ENCODE data around the gene FAM222B. TPM values are rescaled to one million over a fixed set of nuclear protein-coding genes. Genes with fewer than 3 reads are reported as not detected.
"Not testable (repeated sequence)": the region's sequence is repeated elsewhere in the genome, so short reads cannot be mapped to it uniquely, and the experiment has no call there.

FAM222B gene
- total and polyA plus RNA-seq, 12 donors, result 4.9 to 18.3 (median 13.4) TPM

DNA sequence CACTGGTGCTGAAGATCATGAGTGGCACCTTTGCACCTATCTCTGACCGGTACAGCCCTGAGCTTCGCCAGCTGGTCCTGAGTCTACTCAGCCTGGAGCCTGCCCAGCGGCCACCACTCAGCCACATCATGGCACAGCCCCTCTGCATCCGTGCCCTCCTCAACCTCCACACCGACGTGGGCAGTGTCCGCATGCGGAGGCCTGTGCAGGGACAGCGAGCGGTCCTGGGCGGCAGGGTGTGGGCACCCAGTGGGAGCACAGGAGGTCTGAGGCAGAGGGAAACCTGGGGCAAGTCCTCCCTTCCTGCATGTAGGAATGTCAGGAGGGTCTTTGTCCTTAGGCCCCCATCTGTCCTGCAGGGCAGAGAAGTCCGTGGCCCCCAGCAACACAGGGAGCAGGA, 105.3 kb downstream of the FAM222B start:
- no peak for TF ChIP-seq POLR2A (IDR thresholded peaks at IDR 0.05)
- TF ChIP-seq, protein P1, sequence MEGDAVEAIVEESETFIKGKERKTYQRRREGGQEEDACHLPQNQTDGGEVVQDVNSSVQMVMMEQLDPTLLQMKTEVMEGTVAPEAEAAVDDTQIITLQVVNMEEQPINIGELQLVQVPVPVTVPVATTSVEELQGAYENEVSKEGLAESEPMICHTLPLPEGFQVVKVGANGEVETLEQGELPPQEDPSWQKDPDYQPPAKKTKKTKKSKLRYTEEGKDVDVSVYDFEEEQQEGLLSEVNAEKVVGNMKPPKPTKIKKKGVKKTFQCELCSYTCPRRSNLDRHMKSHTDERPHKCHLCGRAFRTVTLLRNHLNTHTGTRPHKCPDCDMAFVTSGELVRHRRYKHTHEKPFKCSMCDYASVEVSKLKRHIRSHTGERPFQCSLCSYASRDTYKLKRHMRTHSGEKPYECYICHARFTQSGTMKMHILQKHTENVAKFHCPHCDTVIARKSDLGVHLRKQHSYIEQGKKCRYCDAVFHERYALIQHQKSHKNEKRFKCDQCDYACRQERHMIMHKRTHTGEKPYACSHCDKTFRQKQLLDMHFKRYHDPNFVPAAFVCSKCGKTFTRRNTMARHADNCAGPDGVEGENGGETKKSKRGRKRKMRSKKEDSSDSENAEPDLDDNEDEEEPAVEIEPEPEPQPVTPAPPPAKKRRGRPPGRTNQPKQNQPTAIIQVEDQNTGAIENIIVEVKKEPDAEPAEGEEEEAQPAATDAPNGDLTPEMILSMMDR (IDR thresholded peaks at IDR 0.05), result no peak
- no peaks in the 10 kb centered on the region for H3K9me3 ChIP-seq (replicated peaks in 1 of 3)
- no peaks in the 10 kb centered on the region for H3K36me3 ChIP-seq (replicated peaks in 1 of 2)
- H3K27me3 ChIP-seq, result no peaks in the 10 kb centered on the region
- H3K4me1 ChIP-seq (replicated peaks in 1 of 2), result no peaks in the 10 kb centered on the region
- H3K27ac ChIP-seq, result no peak overlapping the region
- WGBS, 4 donors, result 94 to 98% (median 95%) methylated on average over 11 to 12 of the region's 12 CpGs
- DNase-seq, result no peak
- intact Hi-C loops (cut with DNase I), result no loop called here
- H3K4me3 ChIP-seq, result no peak overlapping the region

DNA sequence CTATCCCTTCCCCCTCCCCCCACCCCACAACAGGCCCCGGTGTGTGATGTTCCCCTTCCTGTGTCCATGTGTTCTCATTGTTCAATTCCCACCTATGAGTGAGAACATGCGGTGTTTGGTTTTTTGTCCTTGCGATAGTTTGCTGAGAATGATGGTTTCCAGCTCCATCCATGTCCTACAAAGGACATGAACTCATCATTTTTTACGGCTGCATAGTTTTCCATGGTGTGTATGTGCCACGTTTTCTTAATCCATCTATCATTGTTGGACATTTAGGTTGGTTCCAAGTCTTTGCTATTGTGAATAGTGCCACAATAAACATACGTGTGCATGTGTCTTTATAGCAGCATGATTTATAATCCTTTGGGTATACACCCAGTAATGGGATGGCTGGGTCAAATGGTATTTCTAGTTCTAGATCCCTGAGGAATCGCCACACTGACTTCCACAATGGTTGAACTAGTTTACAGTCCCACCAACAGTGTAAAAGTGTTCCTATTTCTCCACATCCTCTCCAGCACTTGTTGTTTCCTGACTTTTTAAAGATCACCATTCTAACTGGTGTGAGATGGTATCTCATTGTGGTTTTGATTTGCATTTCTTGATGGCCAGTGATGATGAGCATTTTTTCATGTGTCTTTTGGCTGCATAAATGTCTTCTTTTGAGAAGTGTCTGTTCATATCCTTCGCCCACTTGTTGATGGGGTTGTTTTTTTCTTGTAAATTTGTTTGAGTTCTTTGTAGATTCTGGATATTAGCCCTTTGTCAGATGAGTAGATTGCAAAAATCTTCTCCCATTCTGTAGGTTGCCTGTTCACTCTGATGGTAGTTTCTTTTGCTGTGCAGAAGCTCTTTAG, 106.4 kb downstream of the FAM222B start:
- not testable (repeated sequence) for H3K4me3 ChIP-seq, H3K27ac ChIP-seq
- 93 to 96% (median 93%) methylated on average over 4 to 7 of the region's 8 CpGs for WGBS, 4 donors

DNA sequence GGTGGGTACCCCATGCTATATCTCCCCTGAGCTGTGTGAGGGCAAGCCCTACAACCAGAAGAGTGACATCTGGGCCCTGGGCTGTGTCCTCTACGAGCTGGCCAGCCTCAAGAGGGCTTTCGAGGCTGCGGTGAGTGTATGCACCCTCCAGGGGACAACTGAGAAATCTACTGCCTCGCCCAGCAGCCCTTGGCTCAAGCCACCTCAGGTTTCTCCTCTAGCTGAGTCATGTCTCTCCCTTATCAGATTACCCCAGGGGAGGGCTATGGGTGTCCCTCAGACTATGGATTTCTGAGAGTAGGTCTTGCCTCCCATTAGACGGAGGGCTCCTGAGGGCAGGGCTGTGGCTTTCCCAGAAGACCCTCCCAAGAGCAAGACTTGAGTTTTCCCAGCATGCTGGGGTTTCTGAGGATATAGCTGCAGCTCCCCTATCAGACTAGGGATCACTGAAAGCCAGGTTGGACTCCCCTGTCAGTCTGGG, 107.3 kb downstream of the FAM222B start:
- intact Hi-C loops (cut with DNase I), result no loop called here
- 60 to 85% (median 71%) methylated on average over 4 to 5 of the region's 5 CpGs for WGBS, 4 donors
- no peaks in the 10 kb centered on the region for H3K9me3 ChIP-seq (replicated peaks in 1 of 3)
- no peaks in the 10 kb centered on the region for H3K27me3 ChIP-seq
- H3K36me3 ChIP-seq (replicated peaks in 1 of 2), result no peaks in the 10 kb centered on the region
- TF ChIP-seq, protein P1 (IDR thresholded peaks at IDR 0.05), result no peak
- no peak for TF ChIP-seq POLR2A (IDR thresholded peaks at IDR 0.05)
- no peaks in the 10 kb centered on the region for H3K4me1 ChIP-seq (replicated peaks in 1 of 2)
- no peak for DNase-seq
- no peak overlapping the region for H3K27ac ChIP-seq
- H3K4me3 ChIP-seq, result no peak overlapping the region

More for the DNA sequence above, 106.4 kb downstream of the FAM222B start:
- DNase-seq; intact Hi-C loops (cut with DNase I); H3K27me3 ChIP-seq; H3K9me3 ChIP-seq (replicated peaks in 1 of 3); H3K4me1 ChIP-seq (replicated peaks in 1 of 2); H3K36me3 ChIP-seq (replicated peaks in 1 of 2): not testable (repeated sequence)

DNA sequence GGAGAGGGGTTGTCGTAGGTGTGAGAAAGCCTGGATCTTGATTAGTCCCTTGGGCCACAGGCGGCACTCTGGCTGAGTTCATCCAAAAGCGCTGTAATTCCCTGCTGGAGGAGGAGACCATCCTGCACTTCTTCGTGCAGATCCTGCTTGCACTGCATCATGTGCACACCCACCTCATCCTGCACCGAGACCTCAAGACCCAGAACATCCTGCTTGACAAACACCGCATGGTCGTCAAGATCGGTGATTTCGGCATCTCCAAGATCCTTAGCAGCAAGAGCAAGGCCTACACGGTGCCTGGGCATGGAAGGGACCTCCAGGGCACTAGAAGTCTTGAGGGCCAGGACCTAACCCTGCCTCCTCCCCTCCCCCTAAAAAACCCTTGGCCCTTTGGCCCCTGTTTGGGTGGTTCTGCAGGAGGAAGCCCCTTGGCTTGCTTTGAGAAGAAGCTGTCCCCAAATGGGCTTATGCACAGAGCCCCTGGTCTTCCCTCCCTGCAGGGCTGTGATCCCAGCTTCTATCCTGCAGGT, 107.8 kb downstream of the FAM222B start:
- no peak overlapping the region for H3K4me3 ChIP-seq
- no peaks in the 10 kb centered on the region for H3K4me1 ChIP-seq (replicated peaks in 1 of 2)
- H3K27ac ChIP-seq, result no peak overlapping the region
- no peak for TF ChIP-seq POLR2A (IDR thresholded peaks at IDR 0.05)
- TF ChIP-seq, protein P1 (IDR thresholded peaks at IDR 0.05), result no peak
- no peaks in the 10 kb centered on the region for H3K9me3 ChIP-seq (replicated peaks in 1 of 3)
- no peaks in the 10 kb centered on the region for H3K27me3 ChIP-seq
- 89 to 99% (median 92%) methylated on average over 6 to 10 of the region's 10 CpGs for WGBS, 4 donors
- no peaks in the 10 kb centered on the region for H3K36me3 ChIP-seq (replicated peaks in 1 of 2)
- intact Hi-C loops (cut with DNase I), result no loop called here
- no peak for DNase-seq
